Mammary epithelial cell (primary cell): Measurements from ENCODE around the gene UNK.

Experiments
- EZH2 ChIP-seq: IDR thresholded peaks from 2 replicates; pipeline ENCODE4 v1.6.1; 2012; ENCODE audit warnings: low read length, inconsistent platforms, borderline replicate concordance
- TF ChIP-seq, protein P1 (sequence below), 2 donors: IDR thresholded peaks in 1 of 2; conservative IDR thresholded peaks in 1 of 2; 2 replicates each; pipeline ENCODE4 v1.5.1; 2011 to 2012; ENCODE audit warnings: inconsistent platforms in 2 of 2, low read length in 2 of 2, mild to moderate bottlenecking in 2 of 2, control low read depth in 1 of 2, low read depth in 1 of 2; ENCODE audit not compliant: insufficient read depth in 1 of 2; ENCODE audit errors: extremely low read depth in 1 of 2

DNA sequence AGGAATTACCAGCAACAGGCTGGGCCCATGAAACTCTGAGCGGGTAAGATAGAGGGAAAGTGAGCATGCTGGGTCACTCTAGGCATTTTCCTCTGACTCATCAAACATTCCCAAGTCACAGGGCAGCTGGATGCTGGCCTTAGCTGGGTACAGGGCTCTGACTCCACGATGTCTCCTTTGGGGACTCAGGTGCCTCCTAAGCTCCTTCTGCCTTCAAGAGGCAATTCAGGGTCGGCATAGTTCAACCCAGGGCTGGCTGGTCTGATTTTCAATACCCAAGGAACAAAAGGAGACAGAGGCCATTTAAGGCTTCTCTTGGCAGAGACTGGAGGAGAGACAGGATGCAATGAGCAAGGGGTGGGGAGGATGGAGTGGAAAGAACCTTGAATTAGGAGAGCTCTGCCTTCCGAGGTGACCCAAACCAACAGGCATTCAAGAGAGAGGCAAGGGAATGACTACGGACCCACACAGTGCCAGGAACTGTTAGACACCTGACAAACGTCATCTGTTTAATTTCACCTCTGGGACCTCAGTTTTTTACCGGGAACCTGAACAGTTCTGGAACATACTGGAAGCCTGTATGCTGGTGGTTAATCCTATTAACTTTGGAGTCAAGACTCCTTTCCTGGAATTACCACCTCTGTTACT lies 69.6 kb downstream of the UNK start:
- TF ChIP-seq EZH2: no peak
- TF ChIP-seq, protein P1, sequence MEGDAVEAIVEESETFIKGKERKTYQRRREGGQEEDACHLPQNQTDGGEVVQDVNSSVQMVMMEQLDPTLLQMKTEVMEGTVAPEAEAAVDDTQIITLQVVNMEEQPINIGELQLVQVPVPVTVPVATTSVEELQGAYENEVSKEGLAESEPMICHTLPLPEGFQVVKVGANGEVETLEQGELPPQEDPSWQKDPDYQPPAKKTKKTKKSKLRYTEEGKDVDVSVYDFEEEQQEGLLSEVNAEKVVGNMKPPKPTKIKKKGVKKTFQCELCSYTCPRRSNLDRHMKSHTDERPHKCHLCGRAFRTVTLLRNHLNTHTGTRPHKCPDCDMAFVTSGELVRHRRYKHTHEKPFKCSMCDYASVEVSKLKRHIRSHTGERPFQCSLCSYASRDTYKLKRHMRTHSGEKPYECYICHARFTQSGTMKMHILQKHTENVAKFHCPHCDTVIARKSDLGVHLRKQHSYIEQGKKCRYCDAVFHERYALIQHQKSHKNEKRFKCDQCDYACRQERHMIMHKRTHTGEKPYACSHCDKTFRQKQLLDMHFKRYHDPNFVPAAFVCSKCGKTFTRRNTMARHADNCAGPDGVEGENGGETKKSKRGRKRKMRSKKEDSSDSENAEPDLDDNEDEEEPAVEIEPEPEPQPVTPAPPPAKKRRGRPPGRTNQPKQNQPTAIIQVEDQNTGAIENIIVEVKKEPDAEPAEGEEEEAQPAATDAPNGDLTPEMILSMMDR (conservative IDR thresholded peaks at IDR 0.05 in 1 of 2, IDR thresholded peaks at IDR 0.05 in 1 of 2; ENCODE audit: extremely low read depth in 1 of 2, insufficient read depth in 1 of 2, low read depth in 1 of 2, low read length in 2 of 2): no peak
